Body of pancreas (tissue), 4 donors: ENCODE data around the gene ZSCAN20.

Experiments
- POLR2A ChIP-seq, 3 donors: fragments of 450-650 bp; IDR thresholded peaks; one replicate each; pipeline ENCODE4 v1.6.1; 2016; ENCODE audit warnings: antibody characterized with exemption in 3 of 3, mild to moderate bottlenecking in 2 of 3
- TF ChIP-seq, protein P1 (sequence below), 7 experiments: fragments of 450-650 bp in 4 of 7; fragments of 200-600 bp in 3 of 7; sonication (generic) in 3 of 7; IDR thresholded peaks; one replicate each; pipeline ENCODE4 v1.5.1; 2016 to 2019; ENCODE audit warnings: antibody characterized with exemption in 7 of 7

DNA sequence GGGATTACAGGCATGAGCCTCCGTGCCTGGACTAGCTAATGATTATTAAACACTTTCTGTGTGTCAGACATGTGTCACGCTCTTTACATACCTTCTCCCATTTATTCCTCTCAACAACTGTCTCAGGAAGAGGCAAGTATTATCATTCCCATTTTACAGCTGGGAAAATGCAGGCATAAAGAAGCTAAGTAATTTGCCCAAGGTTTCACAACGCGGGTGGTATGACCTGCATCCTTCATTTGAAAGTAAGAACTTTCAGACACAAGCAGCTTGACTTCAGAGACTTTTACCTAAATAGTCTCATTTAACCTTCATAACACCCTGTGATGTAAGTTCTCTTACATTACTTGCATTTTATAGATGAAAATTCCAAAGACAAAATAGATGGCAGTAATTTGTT, 1.0 kb upstream of the ZSCAN20 start:
- no peak for TF ChIP-seq POLR2A (IDR thresholded peaks at IDR 0.05)
- TF ChIP-seq, protein P1, sequence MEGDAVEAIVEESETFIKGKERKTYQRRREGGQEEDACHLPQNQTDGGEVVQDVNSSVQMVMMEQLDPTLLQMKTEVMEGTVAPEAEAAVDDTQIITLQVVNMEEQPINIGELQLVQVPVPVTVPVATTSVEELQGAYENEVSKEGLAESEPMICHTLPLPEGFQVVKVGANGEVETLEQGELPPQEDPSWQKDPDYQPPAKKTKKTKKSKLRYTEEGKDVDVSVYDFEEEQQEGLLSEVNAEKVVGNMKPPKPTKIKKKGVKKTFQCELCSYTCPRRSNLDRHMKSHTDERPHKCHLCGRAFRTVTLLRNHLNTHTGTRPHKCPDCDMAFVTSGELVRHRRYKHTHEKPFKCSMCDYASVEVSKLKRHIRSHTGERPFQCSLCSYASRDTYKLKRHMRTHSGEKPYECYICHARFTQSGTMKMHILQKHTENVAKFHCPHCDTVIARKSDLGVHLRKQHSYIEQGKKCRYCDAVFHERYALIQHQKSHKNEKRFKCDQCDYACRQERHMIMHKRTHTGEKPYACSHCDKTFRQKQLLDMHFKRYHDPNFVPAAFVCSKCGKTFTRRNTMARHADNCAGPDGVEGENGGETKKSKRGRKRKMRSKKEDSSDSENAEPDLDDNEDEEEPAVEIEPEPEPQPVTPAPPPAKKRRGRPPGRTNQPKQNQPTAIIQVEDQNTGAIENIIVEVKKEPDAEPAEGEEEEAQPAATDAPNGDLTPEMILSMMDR (IDR thresholded peaks at IDR 0.05): no peak
